ENCODE measurements around the gene MFSD11. TPM values are rescaled to one million over a fixed set of nuclear protein-coding genes. Genes with fewer than 3 reads are reported as not detected.

The MFSD11 gene
- polyA plus RNA-seq, 2 of the 4 experiments (the other 2 are of a cell fraction) = 17.5 to 26.0 TPM

DNA sequence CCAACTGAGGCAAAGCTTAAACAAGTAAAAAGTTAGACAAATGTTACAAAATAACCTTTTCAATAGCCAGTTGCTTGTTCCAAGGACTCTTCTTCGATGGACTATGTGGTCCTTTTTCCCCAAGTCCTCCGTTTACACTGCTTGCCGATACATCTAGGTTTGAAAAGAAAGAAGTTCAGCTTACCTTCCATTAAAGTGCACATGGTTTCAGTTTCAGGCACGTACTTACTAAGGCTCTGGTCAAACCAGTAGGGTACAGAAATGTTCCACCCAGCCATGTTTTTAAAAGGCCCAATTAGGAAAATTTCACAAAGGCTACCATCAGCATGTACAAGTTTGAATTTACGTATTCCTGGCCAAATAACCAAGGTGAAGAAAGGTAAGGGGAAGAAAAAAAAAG is 2.9 kb upstream of the MFSD11 start (continued):
- no peak for TF ChIP-seq MYC (IDR thresholded peaks at IDR 0.05; ENCODE audit: borderline replicate concordance, low read length)
- TF ChIP-seq, protein P1, sequence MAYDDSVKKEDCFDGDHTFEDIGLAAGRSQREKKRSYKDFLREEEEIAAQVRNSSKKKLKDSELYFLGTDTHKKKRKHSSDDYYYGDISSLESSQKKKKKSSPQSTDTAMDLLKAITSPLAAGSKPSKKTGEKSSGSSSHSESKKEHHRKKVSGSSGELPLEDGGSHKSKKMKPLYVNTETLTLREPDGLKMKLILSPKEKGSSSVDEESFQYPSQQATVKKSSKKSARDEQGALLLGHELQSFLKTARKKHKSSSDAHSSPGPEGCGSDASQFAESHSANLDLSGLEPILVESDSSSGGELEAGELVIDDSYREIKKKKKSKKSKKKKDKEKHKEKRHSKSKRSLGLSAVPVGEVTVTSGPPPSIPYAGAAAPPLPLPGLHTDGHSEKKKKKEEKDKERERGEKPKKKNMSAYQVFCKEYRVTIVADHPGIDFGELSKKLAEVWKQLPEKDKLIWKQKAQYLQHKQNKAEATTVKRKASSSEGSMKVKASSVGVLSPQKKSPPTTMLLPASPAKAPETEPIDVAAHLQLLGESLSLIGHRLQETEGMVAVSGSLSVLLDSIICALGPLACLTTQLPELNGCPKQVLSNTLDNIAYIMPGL (CRISPR knock-in tag; IDR thresholded peaks at IDR 0.05; ENCODE audit: borderline replicate concordance) = no peak
- TF ChIP-seq PHF8 (IDR thresholded peaks at IDR 0.05; ENCODE audit: borderline replicate concordance, low read depth) = no peak
- no peak for TF ChIP-seq SMC3 (IDR thresholded peaks at IDR 0.05)
- TF ChIP-seq RAD21 (conservative IDR thresholded peaks at IDR 0.05 in 1 of 2, IDR thresholded peaks at IDR 0.05 in 1 of 2) = no peak
- TF ChIP-seq RCOR1 (IDR thresholded peaks at IDR 0.05; ENCODE audit: low read depth, low read length) = no peak
- no peak for TF ChIP-seq SREBF2 (IDR thresholded peaks at IDR 0.05)
- TF ChIP-seq RFX5 (IDR thresholded peaks at IDR 0.05) = no peak
- TF ChIP-seq EHMT2 (IDR thresholded peaks at IDR 0.05; ENCODE audit: low read depth) = no peak
- TF ChIP-seq HOXB13 (CRISPR knock-in tag; IDR thresholded peaks at IDR 0.05; ENCODE audit: low read depth) = no peak
- no peak for TF ChIP-seq TP53 (CRISPR knock-in tag; IDR thresholded peaks at IDR 0.05)
- TF ChIP-seq, protein P2, sequence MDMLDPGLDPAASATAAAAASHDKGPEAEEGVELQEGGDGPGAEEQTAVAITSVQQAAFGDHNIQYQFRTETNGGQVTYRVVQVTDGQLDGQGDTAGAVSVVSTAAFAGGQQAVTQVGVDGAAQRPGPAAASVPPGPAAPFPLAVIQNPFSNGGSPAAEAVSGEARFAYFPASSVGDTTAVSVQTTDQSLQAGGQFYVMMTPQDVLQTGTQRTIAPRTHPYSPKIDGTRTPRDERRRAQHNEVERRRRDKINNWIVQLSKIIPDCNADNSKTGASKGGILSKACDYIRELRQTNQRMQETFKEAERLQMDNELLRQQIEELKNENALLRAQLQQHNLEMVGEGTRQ (IDR thresholded peaks at IDR 0.05) = no peak
- TF ChIP-seq EHF (CRISPR knock-in tag; IDR thresholded peaks at IDR 0.05) = no peak
- no peak for TF ChIP-seq CBX2 (IDR thresholded peaks at IDR 0.05; ENCODE audit: borderline replicate concordance, low read depth)
- TF ChIP-seq KDM1A (IDR thresholded peaks at IDR 0.05; ENCODE audit: low read depth) = no peak
- TF ChIP-seq NR3C1 (IDR thresholded peaks at IDR 0.05) = no peak
- TF ChIP-seq, protein P3, sequence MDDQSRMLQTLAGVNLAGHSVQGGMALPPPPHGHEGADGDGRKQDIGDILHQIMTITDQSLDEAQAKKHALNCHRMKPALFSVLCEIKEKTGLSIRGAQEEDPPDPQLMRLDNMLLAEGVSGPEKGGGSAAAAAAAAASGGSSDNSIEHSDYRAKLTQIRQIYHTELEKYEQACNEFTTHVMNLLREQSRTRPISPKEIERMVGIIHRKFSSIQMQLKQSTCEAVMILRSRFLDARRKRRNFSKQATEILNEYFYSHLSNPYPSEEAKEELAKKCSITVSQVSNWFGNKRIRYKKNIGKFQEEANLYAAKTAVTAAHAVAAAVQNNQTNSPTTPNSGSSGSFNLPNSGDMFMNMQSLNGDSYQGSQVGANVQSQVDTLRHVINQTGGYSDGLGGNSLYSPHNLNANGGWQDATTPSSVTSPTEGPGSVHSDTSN (IDR thresholded peaks at IDR 0.05) = no peak
- no peak for TF ChIP-seq MAFK (IDR thresholded peaks at IDR 0.05; ENCODE audit: partially characterized antibody)
- TF ChIP-seq FOSL2 (IDR thresholded peaks at IDR 0.05) = no peak
- TF ChIP-seq FOSL2 (CRISPR knock-in tag; IDR thresholded peaks at IDR 0.05) = no peak
- no peak for TF ChIP-seq ZNF302 (CRISPR knock-in tag; IDR thresholded peaks at IDR 0.05)
- TF ChIP-seq, protein P4, sequence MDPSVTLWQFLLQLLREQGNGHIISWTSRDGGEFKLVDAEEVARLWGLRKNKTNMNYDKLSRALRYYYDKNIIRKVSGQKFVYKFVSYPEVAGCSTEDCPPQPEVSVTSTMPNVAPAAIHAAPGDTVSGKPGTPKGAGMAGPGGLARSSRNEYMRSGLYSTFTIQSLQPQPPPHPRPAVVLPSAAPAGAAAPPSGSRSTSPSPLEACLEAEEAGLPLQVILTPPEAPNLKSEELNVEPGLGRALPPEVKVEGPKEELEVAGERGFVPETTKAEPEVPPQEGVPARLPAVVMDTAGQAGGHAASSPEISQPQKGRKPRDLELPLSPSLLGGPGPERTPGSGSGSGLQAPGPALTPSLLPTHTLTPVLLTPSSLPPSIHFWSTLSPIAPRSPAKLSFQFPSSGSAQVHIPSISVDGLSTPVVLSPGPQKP (IDR thresholded peaks at IDR 0.05; ENCODE audit: low read depth, low read length) = no peak
- 0 out of 5 replicates have a peak, but pooled peaks of 1 of the 2 experiments have one; percentile 28 for TF ChIP-seq JUN (IDR thresholded peaks at IDR 0.05)
- TF ChIP-seq, protein P5, sequence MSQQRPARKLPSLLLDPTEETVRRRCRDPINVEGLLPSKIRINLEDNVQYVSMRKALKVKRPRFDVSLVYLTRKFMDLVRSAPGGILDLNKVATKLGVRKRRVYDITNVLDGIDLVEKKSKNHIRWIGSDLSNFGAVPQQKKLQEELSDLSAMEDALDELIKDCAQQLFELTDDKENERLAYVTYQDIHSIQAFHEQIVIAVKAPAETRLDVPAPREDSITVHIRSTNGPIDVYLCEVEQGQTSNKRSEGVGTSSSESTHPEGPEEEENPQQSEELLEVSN (IDR thresholded peaks at IDR 0.05; ENCODE audit: borderline replicate concordance, low read depth) = no peak
- TF ChIP-seq CEBPB (IDR thresholded peaks at IDR 0.05) = no peak
- no peak for TF ChIP-seq MAZ (IDR thresholded peaks at IDR 0.05; ENCODE audit: borderline replicate concordance, low read depth, low read length)
- TF ChIP-seq, protein P6, sequence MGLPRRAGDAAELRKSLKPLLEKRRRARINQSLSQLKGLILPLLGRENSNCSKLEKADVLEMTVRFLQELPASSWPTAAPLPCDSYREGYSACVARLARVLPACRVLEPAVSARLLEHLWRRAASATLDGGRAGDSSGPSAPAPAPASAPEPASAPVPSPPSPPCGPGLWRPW (IDR thresholded peaks at IDR 0.05) = no peak
- TF ChIP-seq CHD4 (IDR thresholded peaks at IDR 0.05; ENCODE audit: borderline replicate concordance) = no peak
- no peak for TF ChIP-seq NFE2L2 (conservative IDR thresholded peaks at IDR 0.05; ENCODE audit: low read length)
